HG03039 (cell line): ENCODE measurements around the gene ADCY1.
"Not testable (repeated sequence)": the region's sequence is repeated elsewhere in the genome, so short reads cannot be mapped to it uniquely, and the experiment has no call there.

Source experiments
- ATAC-seq: cut with Tn5 transposase; IDR thresholded peaks from one replicate; pipeline ENCODE4 v1.9.1; 2021; ENCODE audit warnings: mild to moderate bottlenecking, moderate library complexity; ENCODE audit not compliant: unreplicated experiment

The ADCY1 gene

DNA sequence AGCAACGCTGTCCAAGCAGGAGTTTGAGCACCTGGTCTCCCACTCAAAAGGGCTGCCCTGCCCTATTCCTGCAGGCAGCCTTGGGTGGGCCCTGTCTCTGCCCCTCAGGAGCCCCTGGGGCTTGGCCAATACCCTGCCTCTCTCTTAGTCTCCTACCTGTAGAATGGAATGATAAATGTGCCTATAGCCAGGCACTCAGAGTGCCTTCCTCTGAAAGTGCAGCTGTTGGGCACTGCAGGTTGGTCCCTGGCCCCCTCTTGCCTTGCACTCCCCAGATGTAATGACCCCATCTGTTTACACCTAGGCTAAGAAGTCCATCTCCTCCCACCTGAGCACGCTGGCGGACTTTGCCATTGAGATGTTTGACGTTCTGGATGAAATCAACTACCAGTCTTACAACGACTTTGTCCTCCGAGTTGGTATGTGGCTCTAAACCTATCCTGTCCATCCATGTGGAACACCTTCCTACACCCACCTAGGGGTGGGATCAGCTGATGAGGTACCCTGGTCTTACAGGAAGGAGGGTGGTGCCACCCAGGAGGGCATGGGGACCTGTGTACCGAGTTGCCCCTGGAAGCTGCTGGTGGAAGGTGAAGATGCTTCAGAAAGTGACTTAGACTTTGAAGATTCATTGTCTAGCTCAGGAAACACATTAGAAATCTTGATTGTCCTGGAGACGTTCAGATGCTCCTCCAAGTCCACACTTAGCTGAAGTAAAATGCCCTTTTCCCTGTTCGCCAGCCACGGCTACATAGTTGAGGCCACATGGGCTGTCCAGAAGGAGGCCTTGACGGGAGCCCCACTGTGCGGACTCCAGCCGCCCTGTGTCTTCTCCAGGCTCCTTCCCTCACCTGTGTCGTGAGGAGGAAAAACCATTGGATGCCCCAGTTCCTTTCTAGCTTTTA is 134.1 kb downstream of the ADCY1 start:
- no peak for ATAC-seq

DNA sequence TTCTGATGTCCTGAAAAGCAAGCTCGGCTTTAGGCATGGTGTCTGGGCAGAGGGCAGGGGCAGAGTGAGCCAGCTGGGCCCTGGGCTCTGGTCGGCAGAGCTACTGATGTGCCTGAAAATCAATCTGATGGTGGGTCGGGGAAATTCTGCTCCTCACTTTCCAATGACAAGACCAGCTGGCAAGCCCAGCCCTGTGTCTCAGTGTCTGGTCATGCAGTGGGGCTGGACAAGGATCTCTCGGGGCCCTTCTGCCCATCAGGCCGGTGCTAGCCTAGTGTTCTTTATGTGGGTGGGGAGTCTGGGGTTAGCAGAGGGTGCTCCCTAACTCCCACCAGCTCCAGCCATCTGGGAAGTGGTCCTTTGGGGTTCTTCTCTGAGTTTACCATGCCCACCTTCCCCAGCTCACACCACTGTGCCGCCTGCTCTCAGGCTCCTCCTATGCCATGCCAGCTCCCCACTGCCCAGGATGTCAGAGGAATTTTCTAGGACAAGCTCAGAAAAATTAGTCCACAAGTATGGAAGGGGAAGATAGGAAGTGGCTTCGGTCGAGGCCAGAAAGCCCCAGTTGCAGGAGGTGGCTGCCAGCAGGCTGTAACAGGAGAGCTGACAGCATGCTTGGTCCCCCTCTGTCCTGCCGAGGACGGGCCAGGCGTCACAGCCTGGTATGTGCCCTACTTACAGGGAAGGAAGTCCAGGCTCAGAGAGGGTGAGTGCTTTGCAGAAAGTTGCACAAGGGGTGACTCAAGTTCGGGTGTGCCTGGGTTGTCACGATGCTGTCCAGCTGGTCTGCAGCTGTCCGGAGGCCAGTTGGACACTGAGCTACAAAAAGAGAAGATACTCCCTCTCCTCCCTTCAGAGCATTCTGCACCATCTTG is 135.2 kb downstream of the ADCY1 start:
- ATAC-seq, result no peak

DNA sequence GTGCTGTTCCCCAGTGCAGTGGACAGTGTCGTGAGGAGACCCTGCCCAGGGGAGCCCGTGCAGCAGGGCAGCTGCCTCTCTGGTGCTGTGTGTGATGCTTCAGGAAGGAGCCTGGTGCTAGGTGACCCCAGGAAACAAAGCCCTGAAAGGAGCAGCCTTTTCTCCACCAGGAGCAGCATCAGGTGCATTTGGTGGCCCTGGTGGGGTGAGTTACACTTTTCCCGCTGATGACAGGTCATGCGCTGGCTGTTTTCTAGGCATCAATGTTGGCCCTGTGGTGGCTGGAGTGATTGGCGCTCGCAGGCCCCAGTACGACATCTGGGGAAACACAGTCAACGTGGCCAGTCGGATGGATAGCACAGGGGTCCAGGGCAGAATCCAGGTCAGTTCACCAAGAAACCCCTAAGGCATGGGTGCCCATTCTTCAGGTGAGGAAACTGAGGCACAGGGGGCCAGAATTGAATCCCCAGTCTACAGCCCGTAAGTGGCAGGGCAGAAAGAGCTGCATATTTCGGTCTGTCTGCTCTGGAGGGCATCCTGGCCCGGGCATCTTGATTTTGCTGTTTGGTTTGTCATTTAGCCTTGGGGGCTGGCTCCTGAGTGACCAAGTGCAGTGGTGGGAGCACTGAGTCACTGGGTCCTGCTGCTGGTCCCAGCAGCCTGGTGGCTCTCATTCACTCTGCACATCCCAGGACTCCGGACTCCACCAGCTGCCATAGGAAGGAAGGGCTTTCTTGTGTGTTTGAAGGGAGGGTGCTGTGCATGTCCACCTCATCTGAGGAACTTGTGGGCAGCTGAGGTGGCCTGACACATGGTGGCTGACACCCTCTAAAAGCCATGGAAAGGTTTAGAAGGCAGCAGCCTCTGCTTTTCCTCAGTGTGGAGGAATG is 136.3 kb downstream of the ADCY1 start:
- no peak for ATAC-seq

DNA sequence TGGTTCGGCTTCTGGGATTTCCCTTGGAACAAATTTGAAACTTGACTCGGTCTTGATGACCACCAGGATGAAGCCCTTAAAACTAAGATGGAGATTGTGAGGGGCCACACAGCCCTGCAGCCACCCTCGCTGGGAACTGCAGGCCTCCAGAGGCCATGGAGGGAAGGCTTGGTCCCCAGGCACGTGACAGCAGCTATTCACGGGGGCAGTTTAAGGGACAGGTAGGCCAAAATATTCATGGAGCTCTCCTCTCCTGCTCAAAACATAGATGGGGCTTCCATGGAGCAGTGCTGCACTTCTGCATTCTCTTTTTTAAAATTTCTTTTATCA is 137.0 kb downstream of the ADCY1 start:
- ATAC-seq, result no peak

DNA sequence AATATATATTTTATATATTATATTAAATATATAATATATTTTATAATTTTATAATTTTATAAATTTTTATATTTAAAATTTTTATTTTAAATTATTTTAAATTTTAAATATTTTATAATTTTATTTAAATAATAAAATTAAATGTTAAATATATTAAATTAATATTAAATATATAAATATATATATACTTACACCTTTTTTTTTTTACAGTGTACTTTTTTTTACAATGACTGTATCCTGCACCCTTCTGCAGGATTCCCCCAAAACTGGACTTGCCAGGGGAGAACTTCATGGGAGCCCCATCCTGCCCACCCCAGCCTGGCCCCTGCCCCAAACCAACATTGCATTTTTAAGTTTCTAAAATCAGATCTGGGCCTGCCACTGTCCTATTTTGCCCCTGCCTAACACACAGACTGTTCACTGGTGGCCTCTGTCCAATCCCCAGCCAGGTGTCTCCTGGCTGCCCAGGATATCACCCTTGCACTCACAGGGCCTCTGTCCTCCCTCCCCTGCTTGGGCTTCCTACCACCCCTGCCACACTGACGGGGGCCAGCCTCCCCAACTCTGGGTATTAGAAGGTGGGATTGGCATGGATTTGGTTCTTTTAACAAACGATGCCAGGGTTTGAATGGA is 138.0 kb downstream of the ADCY1 start:
- no peak for ATAC-seq

DNA sequence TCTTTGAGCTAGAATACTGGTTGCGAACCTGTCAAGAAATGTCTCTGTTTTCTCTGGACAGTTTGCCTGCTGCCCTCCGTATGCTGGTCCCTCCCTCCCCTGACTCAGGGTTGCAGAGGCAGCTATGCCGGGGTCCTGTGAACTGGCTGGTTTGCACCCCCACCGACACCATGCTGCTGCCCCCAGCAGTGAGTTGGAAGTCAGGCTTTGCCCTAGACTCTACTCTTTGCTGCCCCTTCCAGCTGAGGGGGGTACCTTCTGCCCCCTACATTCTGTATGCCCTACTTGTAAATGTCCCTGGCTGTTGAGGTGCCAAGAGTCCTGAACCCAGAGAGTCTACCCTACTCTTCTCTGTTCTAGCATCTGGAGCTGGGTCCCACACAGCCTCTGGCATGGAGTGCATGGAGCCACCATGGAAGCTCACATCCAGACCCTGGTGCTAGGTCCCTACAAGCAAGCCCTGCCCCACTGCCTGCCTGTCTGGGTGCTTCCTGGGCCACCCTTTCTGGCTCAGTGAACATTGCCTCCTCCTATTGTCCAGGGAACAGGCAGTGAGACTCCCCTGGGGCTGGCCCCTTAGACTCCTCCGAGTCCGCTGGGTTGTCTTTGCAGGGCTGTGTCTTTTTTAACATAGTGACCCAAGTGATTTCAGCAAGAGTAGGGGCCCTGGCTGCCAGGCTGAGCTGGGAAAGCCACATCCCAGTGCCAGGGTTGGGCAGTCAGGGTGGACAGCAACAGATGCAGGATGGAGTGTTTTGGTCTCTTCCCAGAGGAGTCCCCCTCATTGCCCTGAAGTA is 138.9 kb downstream of the ADCY1 start:
- no peak for ATAC-seq

DNA sequence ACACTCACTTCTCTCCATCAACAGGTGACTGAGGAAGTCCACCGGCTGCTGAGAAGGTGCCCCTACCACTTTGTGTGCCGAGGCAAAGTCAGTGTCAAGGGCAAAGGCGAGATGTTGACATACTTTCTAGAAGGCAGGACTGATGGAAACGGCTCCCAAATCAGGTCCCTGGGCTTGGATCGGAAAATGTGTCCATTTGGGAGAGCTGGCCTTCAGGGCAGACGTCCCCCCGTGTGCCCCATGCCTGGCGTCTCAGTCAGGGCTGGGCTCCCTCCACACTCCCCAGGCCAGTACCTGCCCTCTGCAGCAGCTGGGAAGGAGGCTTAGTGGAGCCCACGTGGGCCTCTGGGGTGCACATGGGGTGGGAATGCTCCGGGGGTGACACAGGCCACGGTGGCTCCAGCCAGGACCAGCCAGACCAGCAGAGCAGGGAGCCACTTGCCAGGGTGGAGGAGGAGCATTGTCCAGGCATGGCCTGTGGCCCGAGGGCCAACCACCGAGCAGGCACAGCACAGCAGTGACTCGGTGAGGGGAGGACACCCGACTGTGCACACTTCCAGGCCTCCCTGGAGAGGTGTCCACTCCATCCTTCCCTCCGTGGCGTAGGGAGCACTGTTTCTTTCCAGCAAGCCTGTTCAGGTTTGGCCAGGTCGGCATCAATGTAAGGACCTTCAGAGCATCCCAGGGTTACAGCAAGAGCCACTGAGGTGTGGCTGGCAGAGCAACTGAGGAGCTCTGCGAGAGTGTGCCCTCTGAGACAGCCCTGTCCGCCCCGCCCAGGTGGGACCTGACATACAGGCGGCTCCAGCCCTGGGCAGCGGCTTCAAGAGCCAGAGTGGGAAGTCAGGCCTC is 139.7 kb downstream of the ADCY1 start:
- ATAC-seq, result no peak

DNA sequence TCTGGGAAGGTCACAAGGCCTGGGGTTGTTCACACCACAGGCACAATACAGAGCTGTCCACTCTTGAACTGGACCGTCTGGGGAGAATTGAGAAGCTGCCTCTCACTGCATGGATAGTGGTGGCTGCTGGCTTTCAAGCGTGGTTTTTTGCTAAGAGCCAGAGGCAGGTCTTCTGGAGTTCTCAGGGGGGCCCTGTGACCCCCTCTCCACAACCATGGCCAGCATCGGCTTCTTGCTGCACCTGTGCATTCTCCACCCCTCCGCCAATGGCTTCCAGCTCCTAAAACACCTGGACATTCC is 140.3 kb downstream of the ADCY1 start:
- no peak for ATAC-seq

DNA sequence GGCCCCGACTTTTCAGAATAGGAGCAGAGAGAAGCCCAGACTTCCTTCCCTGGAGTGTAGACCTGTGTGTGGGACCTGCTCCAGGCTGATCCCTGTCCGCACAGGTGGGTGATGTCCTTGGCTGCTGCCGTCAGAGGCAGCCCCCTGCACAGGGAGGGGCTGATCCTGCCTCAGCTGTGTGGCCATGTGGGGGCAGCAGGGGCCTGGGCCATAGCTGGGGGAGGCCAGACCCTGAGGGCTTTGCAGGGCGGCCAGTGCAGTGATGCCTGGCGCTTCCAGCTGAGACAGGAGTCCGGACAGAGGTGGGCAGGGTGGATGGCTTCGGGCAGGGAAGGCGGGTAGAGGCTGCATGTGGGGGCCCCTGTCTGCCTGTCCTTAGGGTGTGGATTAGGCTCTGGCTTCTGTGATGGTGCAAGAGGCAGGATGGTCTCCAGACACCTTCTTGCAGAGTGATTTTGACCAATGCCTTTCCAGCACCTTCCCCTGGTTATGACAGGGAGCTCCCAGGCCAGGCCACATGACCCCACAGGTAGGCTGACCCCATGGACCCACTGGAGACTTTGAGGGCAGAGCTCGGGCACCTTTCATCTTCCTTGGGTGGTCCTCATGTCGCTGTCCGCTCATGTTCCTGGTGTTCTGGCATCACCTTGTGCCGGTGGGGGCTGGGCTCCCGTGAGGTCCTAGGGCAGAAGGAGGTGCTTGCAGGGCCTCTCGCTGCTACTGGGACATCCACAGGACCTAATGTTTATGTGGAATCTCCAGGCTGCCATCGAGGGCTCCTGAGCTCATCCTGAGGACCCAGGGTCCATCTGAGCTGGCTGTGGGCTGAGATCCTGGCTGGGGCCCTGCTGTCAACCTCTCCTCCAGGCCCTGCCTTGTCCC is 141.5 kb downstream of the ADCY1 start:
- ATAC-seq, result no peak

DNA sequence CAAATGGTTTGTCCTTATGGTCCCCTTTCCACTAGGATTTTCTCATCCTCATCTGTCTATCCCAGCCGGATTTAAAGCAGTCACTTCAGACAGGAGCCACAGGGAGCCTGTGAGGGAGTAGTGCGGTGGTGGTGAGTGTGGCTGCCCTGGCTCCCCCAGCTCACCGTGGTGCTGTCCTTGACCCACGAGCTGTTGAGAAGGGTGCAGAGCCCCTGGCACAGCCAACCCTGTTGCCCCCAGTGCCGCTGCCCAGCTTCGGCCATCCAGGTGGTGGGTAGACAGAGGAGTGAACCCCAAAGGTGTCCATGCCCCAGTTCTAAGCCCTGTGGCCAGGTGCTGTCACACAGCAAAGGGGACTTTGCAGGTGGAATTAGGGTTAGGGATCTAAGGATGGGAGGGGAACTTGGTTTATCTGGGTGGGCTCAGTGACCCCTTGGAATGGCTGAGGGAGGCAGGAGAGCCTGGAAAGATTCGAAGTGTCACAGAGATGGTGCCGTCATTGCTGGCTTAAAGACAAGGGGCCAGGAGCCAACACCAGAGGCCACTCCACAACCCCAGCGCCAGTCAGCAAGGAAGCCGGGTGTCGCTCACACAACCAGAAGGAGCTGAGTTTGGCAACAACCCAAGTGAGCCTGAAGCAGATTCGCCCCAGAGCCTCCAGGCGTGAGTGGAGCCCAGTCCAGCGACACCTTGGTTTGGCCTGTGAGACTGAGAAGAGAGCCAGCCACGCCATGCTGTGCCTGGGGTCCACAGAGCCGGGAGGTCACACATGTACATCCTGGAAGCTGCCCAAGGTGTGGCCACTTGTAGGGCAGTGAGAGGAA is 142.4 kb downstream of the ADCY1 start:
- ATAC-seq, result no peak

DNA sequence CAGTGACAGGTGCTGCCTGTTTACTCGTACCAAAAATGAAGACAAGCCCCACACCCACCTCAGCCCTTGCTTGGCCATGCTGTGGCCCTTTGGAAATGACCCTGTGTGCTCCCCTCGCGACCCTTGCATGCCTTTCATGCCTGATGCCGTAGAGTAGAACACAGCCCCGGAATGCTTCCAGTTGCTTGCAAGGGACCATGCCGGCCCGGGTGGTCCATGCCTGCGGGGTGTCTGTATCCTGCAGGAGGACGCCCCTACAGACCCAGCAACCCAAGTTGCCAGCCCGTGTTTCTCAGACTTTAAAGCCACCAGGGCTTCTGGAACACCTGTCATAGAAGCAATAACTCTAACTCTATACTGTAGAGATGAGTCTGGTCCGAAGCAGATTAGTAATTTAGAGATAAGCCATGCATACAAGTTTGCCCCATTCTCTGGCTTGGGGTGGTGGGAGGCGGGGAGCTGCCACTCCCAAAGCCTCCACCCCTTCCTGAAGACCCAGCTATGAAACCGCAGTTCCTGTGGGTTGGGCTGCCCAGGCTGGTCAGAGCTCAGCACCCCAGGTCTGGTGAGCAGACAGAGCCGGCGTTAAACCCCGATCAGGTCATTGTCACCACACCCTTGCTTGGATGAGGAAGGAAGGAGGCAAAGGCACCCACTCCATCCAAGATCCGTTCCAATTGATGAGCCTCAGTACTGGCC is 143.5 kb downstream of the ADCY1 start:
- no peak for ATAC-seq

DNA sequence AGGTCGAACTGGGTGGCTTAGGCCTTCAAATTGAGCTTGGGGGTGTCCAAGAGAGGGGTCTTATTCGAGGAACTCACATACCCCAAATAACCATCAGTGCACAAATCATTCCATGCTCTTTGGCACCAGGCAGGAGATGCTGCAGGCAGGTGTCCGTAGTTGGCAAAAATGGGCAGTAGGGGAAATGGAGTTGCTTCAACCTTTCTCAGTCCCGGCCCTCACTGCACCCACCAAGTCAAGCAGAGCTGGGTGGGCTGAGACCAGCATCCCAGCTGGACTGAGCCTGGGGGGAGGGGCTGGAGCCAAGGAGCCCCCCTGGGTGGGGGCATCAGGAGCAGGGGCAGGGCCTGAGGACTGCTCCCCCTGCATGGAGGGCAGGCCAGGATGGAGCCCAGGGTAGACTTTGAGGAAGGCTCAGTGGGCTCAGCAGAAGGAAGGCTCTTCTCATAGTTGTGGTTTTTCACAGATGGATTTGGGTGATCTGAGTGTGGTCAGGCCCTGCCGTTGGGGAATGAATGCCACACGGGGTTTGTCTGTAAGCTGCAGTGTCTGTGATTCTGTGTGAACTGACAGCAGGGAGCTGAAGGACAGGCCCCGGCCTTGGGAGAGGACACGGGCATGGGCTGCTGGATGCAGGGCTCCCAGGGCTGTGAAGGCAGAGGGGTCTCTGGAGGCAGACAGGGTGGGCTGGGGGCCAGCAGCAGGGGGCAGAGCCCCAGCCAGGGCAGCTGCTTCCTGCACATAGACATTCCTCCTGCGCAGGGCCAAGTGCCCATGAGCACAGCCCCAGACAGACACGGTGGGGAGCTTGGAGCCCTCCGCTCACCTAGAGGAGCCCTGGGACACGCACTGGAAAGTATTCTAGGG is 144.5 kb downstream of the ADCY1 start:
- no peak for ATAC-seq

DNA sequence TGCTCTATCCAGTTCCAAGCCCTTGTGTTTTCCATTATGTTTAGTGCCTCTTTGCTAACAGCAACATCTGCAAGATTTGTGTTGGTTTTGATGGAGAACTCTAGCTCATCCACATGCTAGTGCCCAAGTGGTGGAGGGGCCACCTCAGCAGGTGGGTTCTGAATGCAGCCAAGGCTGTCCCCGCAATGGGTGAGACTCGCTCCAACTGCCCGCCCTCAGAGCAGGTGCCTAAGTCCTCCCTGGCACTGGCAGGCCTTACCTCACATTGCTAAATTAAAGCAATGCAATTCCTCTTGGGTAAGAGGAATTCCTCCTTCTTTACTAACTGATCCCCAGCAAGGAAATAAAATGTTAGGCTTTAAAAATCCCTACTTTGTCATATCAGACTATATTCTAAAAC is 146.8 kb downstream of the ADCY1 start:
- no peak for ATAC-seq

DNA sequence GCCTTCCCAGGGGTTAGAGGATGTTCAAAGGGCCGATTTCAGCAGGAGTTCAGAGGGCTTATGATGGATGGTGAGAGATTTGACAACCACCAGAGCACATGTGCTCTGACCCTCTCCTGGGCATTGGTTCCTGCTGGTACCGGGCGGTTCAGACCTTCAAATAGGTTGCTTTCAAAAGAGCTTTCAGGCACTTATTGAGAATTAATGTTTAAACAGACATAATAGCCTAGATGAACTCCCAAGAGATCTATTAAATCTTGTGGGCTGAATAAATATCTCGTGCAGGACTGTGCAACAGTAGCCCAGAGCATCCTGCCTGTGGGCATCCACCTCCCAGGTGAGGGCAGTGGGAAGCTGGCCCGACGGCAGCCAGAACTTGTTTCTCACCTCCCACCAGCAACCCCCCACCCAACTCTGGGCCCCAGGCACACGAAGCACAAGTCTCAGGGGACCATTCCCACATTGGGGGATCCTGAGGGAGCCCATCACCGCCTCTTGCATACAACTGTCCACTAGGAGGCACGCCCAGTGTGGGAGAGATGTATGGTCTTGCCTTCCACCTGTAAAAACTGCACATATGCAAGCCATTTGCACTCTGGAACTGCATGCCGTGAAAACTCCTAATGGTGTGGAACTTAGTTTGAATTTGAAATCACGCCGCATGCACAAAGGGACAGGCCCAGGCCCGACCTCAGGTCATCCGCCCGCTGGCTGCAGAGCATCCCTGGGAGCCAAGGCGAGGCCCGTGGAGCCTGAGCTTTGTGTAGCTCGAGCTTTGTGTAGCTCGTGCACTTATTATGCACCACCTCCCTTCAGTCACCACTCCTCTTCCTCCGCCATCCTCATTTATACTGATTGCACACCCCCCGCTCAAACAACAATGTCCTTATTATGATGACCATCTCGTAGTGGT is 147.8 kb downstream of the ADCY1 start:
- no peak for ATAC-seq

DNA sequence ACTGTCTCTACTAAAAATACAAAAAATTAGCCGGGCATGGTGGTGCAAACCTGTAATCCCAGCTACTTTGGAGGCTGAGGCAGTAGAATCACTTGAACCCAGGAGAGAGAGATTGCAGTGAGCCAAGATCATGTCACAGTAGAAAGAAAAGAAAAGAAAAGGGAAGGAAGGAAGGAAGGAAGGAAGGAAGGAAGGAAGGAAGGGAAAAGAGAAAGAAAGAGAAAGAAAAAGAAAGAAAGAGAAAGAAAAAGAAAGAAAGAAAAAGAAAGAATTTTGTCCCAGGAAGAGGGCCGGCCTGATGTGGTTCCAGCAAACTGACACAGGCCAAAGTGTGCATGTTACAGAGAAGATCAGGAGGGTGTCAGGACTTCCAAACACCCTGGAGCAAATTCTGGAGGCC is 151.1 kb downstream of the ADCY1 start:
- not testable (repeated sequence) for ATAC-seq
